GM12878 (cell line): ENCODE results near the gene PDZD2. TPM values are rescaled to one million over a fixed set of nuclear protein-coding genes. Genes with fewer than 3 reads are reported as not detected.

Source experiments
- ATAC-seq: fragments of 200-7000 bp; cut with Tn5 transposase; 3 replicates; pipeline ENCODE4 v1.9.1; 2020; ENCODE audit warnings: mild to moderate bottlenecking, moderate library complexity
- BruUV-seq: library from RNA; stranded (reverse); fragments of 400-500 nt; replicated peaks from 2 replicates; lab custom pipeline; 2021; lab: Mats Ljungman, UMichigan
- CTCF ChIA-PET: fragments of 300-600 bp; sonication (Branson Sonifier 250); formaldehyde crosslinking; extraction: SDS; loops from one replicate; lab custom pipeline; 2021; ENCODE audit warnings: inconsistent platforms; lab: Yijun Ruan, JAX
- POLR2A ChIA-PET: fragments of 350-600 bp; formaldehyde crosslinking; extraction: SDS; loops from one replicate; lab custom pipeline; 2021; ENCODE audit warnings: inconsistent platforms; lab: Charles Lee
- RAD21 ChIA-PET: fragments of 300-600 bp; sonication (Branson Sonifier 250); formaldehyde crosslinking; loops from one replicate; lab custom pipeline; 2023; ENCODE audit warnings: antibody characterized with exemption; ENCODE audit not compliant: unreplicated experiment; lab: Charles Lee
- SMC1A ChIA-PET: fragments of 300-600 bp; sonication (Branson Sonifier 250); formaldehyde crosslinking; loops from one replicate; lab custom pipeline; 2023; ENCODE audit not compliant: unreplicated experiment, uncharacterized antibody; lab: Charles Lee
- DNase-seq: peaks from one replicate; pipeline ENCODE4 v3.0.0-alpha.2; 2011; ENCODE audit warnings: low read depth, low spot score
- FAIRE-seq: peaks from 3 replicates; lab custom pipeline; 2011; peaks lifted over from hg19 to GRCh38; lab: Jason Lieb, UNC
- H2AFZ ChIP-seq: 2 replicates; pipeline ENCODE4 v1.6.0; 2011; ENCODE audit warnings: low read depth, low read length, control low read depth; ENCODE audit not compliant: control insufficient read depth
- H3K27ac ChIP-seq: 2 replicates; pipeline ENCODE4 v1.5.1; 2011; ENCODE audit warnings: control low read depth; ENCODE audit not compliant: control insufficient read depth, insufficient read depth
- H3K27me3 ChIP-seq, 2 experiments: replicated peaks in 1 of 2; 2 replicates each; pipeline versions ENCODE4 v1.6.0 to v1.6.1; 2011; ENCODE audit warnings: low read length in 1 of 2; ENCODE audit not compliant: control insufficient read depth in 2 of 2, insufficient read depth in 2 of 2
- H3K36me3 ChIP-seq, 2 experiments: 2 replicates each; pipeline ENCODE4 v1.5.1; 2011; ENCODE audit warnings: low read length in 1 of 2; ENCODE audit not compliant: control insufficient read depth in 2 of 2, insufficient read depth in 2 of 2
- H3K4me1 ChIP-seq: 2 replicates; pipeline ENCODE4 v1.6.1; 2011; ENCODE audit warnings: mild to moderate bottlenecking, low read length, moderate library complexity, mixed read lengths; ENCODE audit not compliant: control insufficient read depth, insufficient read depth
- H3K4me2 ChIP-seq: 2 replicates; pipeline ENCODE4 v1.6.0; 2011; ENCODE audit warnings: control low read depth; ENCODE audit not compliant: control insufficient read depth, insufficient read depth
- H3K4me3 ChIP-seq: fragments of 200-600 bp; sonication (generic); 2 replicates; pipeline ENCODE4 v1.5.1; 2016
- H3K79me2 ChIP-seq: 2 replicates; pipeline ENCODE4 v1.6.0; 2011; ENCODE audit warnings: low read length; ENCODE audit not compliant: control insufficient read depth, insufficient read depth
- H3K9ac ChIP-seq: 2 replicates; pipeline ENCODE4 v1.8.0; 2011; ENCODE audit warnings: low read length, control low read depth, mixed read lengths; ENCODE audit not compliant: control insufficient read depth, insufficient read depth
- H3K9me3 ChIP-seq: replicated peaks from 3 replicates; pipeline ENCODE4 v1.5.1; 2011; ENCODE audit warnings: mild to moderate bottlenecking, low read length; ENCODE audit not compliant: control insufficient read depth, insufficient read depth
- H4K20me1 ChIP-seq: 2 replicates; pipeline ENCODE4 v1.6.0; 2011; ENCODE audit not compliant: control insufficient read depth, insufficient read depth
- CBX5 ChIP-seq: sonication (generic); IDR thresholded peaks from 2 replicates; pipeline ENCODE4 v1.6.1; 2016; ENCODE audit warnings: low read depth, moderate library complexity, mild to moderate bottlenecking, inconsistent platforms
- CEBPB ChIP-seq, 2 experiments: fragments of 150-350 bp in 1 of 2; IDR thresholded peaks; 2 replicates each; pipeline ENCODE4 v1.6.1; 2012 to 2014; ENCODE audit warnings: low read depth in 2 of 2, low read length in 2 of 2, borderline replicate concordance in 1 of 2, inconsistent platforms in 1 of 2
- CHD2 ChIP-seq: IDR thresholded peaks from 2 replicates; pipeline ENCODE4 v1.6.1; 2011; ENCODE audit warnings: low read depth, low read length, improper control_type of control experiment, borderline replicate concordance
- MEF2A ChIP-seq: IDR thresholded peaks from 2 replicates; pipeline ENCODE4 v1.6.1; 2011; ENCODE audit warnings: low read depth, mild to moderate bottlenecking, low read length, moderate library complexity; ENCODE audit not compliant: insufficient read depth
- SMC3 ChIP-seq: IDR thresholded peaks from 2 replicates; pipeline ENCODE4 v1.6.1; 2011; ENCODE audit warnings: low read length, improper control_type of control experiment, borderline replicate concordance
- SUZ12 ChIP-seq: fragments of 200-600 bp; sonication (generic); IDR thresholded peaks from one replicate; pipeline ENCODE4 v1.6.1; 2018; ENCODE audit warnings: antibody characterized with exemption, mild to moderate bottlenecking; ENCODE audit not compliant: unreplicated experiment
- TCF3 ChIP-seq: IDR thresholded peaks from 2 replicates; pipeline ENCODE4 v1.6.1; 2012; ENCODE audit warnings: low read depth, mild to moderate bottlenecking, low read length, borderline replicate concordance; ENCODE audit not compliant: insufficient read depth
- WGBS: methylation state at CpG from one replicate; pipeline ENCODE4 v1.1.6; 2016; ENCODE audit warnings: low lambda C conversion rate; ENCODE audit not compliant: insufficient replicate concordance, insufficient coverage; ENCODE audit errors: missing lambda C conversion rate; 5-methylcytosine and 5-hydroxymethylcytosine counted together
- in situ Hi-C: fragments of 300-500 bp; cut with MboI; formaldehyde crosslinking; loops from 9 replicates; pipeline ENCODE4 v1.14.3; 2018; ENCODE audit warnings: mixed read lengths
- intact Hi-C: fragments of 100-400 bp; cut with micrococcal nuclease; formaldehyde crosslinking; loops from one replicate; pipeline ENCODE4 v1.14.2; 2022; ENCODE audit not compliant: unreplicated experiment
- polyA plus RNA-seq, 11 experiments: library from polyadenylated mRNA; depleted of rRNA in 4 of 11; unstranded in 6 of 11; stranded (reverse) in 5 of 11; fragments of >200 nt; fragmentation: Nextera tagmentation in 4 of 11; fragmentation: Illumina TruSeq in 1 of 11; extraction: Ambion mirVana in 4 of 11; extraction: Trizol in 1 of 11; gene quantifications; 1 replicate in 1 of 11; 2 replicates in 10 of 11; pipeline versions ENCODE4 v1.2.1 to v1.2.3, GENCODE V29; 2011 to 2016; ENCODE audit warnings: inconsistent platforms in 2 of 11, missing spikeins in 2 of 11, low read depth in 1 of 11
- total RNA-seq, 4 experiments: library from RNA; depleted of rRNA in 3 of 4; stranded (reverse); fragments of >200 nt in 3 of 4; fragmentation: Illumina TruSeq in 1 of 4; extraction: Trizol in 1 of 4; gene quantifications; 2 replicates each; pipeline versions ENCODE4 v1.2.1 to v1.2.3, GENCODE V29; 2013 to 2021
- TF ChIP-seq, protein P1 (sequence below), 3 experiments: IDR thresholded peaks in 2 of 3; conservative IDR thresholded peaks in 1 of 3; 2 replicates each; pipeline ENCODE4 v1.5.1; 2011; ENCODE audit warnings: low read depth in 3 of 3, low read length in 3 of 3, mild to moderate bottlenecking in 3 of 3, control low read depth in 2 of 3, moderate library complexity in 2 of 3, inconsistent platforms in 1 of 3, mixed read lengths in 1 of 3; ENCODE audit not compliant: control insufficient read depth in 2 of 3, insufficient read depth in 1 of 3; ENCODE audit errors: extremely low read depth in 1 of 3

Gene PDZD2
- total and polyA plus RNA-seq, 10 of the 15 experiments (the other 5 are each of a cell fraction or from before 2014, with no cell fraction given): 0.01 to 0.58 (median 0.29) TPM; not detected in 3

DNA sequence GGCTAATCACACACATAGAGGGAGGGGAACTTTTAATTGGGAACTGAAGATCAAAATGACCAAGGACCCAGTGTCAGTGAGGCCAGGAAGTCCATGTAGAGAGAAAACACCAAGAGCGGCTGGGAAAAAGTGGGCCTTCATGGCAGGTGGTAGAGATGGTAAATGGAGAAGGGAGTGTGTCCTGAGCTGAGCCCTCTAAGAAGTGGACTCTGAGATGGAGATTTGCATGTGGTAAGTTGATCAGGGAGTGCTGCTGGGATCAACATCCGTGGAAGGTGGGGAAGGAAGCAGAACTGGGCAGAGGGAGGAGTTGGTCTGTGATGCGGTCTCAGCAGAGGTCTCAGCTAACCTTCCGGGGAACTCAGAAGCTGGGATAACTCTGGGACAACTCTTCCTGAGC, 18.9 kb upstream of the PDZD2 start (continued):
- no peak for TF ChIP-seq CEBPB (IDR thresholded peaks at IDR 0.05; ENCODE audit: borderline replicate concordance in 1 of 2, low read depth in 2 of 2, low read length in 2 of 2)
- TF ChIP-seq CHD2: no peak

DNA sequence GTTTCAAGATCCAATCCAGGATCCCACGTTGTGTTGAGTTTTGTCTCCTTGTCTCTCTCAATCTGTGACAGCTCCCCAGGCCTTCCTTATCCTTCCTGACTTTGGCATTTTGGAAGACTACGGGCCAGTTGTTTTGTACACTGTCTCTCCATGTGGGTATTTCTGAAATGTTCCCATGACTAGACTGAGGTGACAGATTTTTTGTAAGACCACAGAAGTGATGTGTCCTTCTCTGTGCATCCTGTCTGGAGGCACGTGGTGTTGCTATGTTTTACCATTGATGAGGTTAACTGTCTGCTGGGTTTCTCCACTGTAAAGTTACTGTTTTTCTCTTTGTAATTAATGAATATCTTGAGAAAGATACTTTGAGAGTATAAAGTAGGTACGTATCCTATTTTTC, 15.7 kb upstream of the PDZD2 start:
- Histone ChIP-seq H3K4me3 (no peak overlapping the region), H3K79me2 (no peaks in the 10 kb centered on the region), H3K9me3 (no peaks in the 10 kb centered on the region), H3K9ac (no peak overlapping the region), H3K4me1 (no peaks in the 10 kb centered on the region), H3K4me2 (no peak overlapping the region), H4K20me1 (no peaks in the 10 kb centered on the region), H3K27ac (no peak overlapping the region), H3K36me3 (no peaks in the 10 kb centered on the region), H2AFZ (no peak overlapping the region), H3K27me3 (no peaks in the 10 kb centered on the region; a peak in 1 of 4 replicates)
- SMC1A ChIA-PET: no interaction called here
- POLR2A ChIA-PET: no interaction called here
- RAD21 ChIA-PET: no interaction called here
- WGBS: 24% methylated on average over 4 of the region's 4 CpGs
- no peak for DNase-seq
- intact Hi-C loops: no loop called here
- TF ChIP-seq TCF3 (no peak), SUZ12 (no peak), MEF2A (no peak), CBX5 (no peak), SMC3 (no peak)
- TF ChIP-seq, protein P1, sequence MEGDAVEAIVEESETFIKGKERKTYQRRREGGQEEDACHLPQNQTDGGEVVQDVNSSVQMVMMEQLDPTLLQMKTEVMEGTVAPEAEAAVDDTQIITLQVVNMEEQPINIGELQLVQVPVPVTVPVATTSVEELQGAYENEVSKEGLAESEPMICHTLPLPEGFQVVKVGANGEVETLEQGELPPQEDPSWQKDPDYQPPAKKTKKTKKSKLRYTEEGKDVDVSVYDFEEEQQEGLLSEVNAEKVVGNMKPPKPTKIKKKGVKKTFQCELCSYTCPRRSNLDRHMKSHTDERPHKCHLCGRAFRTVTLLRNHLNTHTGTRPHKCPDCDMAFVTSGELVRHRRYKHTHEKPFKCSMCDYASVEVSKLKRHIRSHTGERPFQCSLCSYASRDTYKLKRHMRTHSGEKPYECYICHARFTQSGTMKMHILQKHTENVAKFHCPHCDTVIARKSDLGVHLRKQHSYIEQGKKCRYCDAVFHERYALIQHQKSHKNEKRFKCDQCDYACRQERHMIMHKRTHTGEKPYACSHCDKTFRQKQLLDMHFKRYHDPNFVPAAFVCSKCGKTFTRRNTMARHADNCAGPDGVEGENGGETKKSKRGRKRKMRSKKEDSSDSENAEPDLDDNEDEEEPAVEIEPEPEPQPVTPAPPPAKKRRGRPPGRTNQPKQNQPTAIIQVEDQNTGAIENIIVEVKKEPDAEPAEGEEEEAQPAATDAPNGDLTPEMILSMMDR (IDR thresholded peaks at IDR 0.05 in 2 of 3, conservative IDR thresholded peaks at IDR 0.05 in 1 of 3; ENCODE audit: control insufficient read depth in 2 of 3, extremely low read depth in 1 of 3, insufficient read depth in 1 of 3, low read depth in 3 of 3, low read length in 3 of 3): no peak
- ATAC-seq: no peak
- in situ Hi-C loops: no loop called here
- no peak for FAIRE-seq
- CTCF ChIA-PET: no interaction called here
- BruUV-seq: no TSS peak
